ENCODE measurements around the gene AEBP1. TPM values are rescaled to one million over a fixed set of nuclear protein-coding genes. Genes with fewer than 3 reads are reported as not detected.

The AEBP1 gene
- total RNA-seq, 1 donor from 2014 or later: 21.6 TPM

- Mint-ChIP-seq H3K4me3 (no peak overlapping the region), H3K9me3 (no peaks in the 10 kb centered on the region), H3K36me3 (ENCODE audit: low read depth) (no peaks in the 10 kb centered on the region), H3K27ac (no peak overlapping the region), H3K27me3 (peaks cover 10% of the 10 kb centered on the region), H3K4me1 (peaks cover 10% of the 10 kb centered on the region)
- intact Hi-C loops (cut with micrococcal nuclease): no loop called here
- no peak for DNase-seq
Observed at GRCh38 chr7:44148166-44148565, 44.0 kb downstream of the AEBP1 start.

GRCh38 chr7:44148961-44149536 is 44.9 kb downstream of the AEBP1 start:
- H3K9me3 Mint-ChIP-seq: no peaks in the 10 kb centered on the region
- H3K27ac Mint-ChIP-seq: no peak overlapping the region
- intact Hi-C loops (cut with micrococcal nuclease): no loop called here
- no peak for DNase-seq
- no peak overlapping the region for H3K4me3 Mint-ChIP-seq
- H3K36me3 Mint-ChIP-seq (ENCODE audit: low read depth): no peaks in the 10 kb centered on the region
- peaks cover 10% of the 10 kb centered on the region for H3K27me3 Mint-ChIP-seq
- peaks cover 10% of the 10 kb centered on the region for H3K4me1 Mint-ChIP-seq

- peaks cover 10% of the 10 kb centered on the region for H3K27me3 Mint-ChIP-seq
- intact Hi-C loops (cut with micrococcal nuclease): no loop called here
- H3K9me3 Mint-ChIP-seq: no peaks in the 10 kb centered on the region
- H3K4me1 Mint-ChIP-seq: peaks cover 10% of the 10 kb centered on the region
- H3K27ac Mint-ChIP-seq: no peak overlapping the region
- no peak overlapping the region for H3K4me3 Mint-ChIP-seq
- H3K36me3 Mint-ChIP-seq (ENCODE audit: low read depth): no peaks in the 10 kb centered on the region
- DNase-seq: no peak
Observed at GRCh38 chr7:44149571-44150465, 45.7 kb downstream of the AEBP1 start.

- no peak for DNase-seq
- no peak overlapping the region for H3K27ac Mint-ChIP-seq
- intact Hi-C loops (cut with micrococcal nuclease): no loop called here
- H3K27me3 Mint-ChIP-seq: peaks cover 7% of the 10 kb centered on the region
- H3K4me1 Mint-ChIP-seq: peaks cover 7% of the 10 kb centered on the region
- H3K4me3 Mint-ChIP-seq: no peak overlapping the region
- no peaks in the 10 kb centered on the region for H3K9me3 Mint-ChIP-seq
- no peaks in the 10 kb centered on the region for H3K36me3 Mint-ChIP-seq (ENCODE audit: low read depth)
Observed at GRCh38 chr7:44150466-44150832, 46.3 kb downstream of the AEBP1 start.

- Mint-ChIP-seq H3K27me3 (peaks cover 7% of the 10 kb centered on the region), H3K27ac (no peak overlapping the region), H3K9me3 (no peaks in the 10 kb centered on the region), H3K4me1 (peaks cover 3% of the 10 kb centered on the region), H3K4me3 (no peak overlapping the region), H3K36me3 (ENCODE audit: low read depth) (no peaks in the 10 kb centered on the region)
- DNase-seq: no peak
- intact Hi-C loops (cut with micrococcal nuclease): no loop called here
Observed at GRCh38 chr7:44150966-44151941, 47.1 kb downstream of the AEBP1 start.

- DNase-seq: no peak
- H3K4me1 Mint-ChIP-seq: no peaks in the 10 kb centered on the region
- no peaks in the 10 kb centered on the region for H3K9me3 Mint-ChIP-seq
- no peaks in the 10 kb centered on the region for H3K36me3 Mint-ChIP-seq (ENCODE audit: low read depth)
- H3K27me3 Mint-ChIP-seq: peaks cover 5% of the 10 kb centered on the region
- intact Hi-C loops (cut with micrococcal nuclease): no loop called here
- no peak overlapping the region for H3K4me3 Mint-ChIP-seq
- H3K27ac Mint-ChIP-seq: no peak overlapping the region
Observed at GRCh38 chr7:44151956-44152355, 47.8 kb downstream of the AEBP1 start.

GRCh38 chr7:44152971-44153947 is 49.1 kb downstream of the AEBP1 start:
- no peaks in the 10 kb centered on the region for H3K36me3 Mint-ChIP-seq (ENCODE audit: low read depth)
- H3K27ac Mint-ChIP-seq: no peak overlapping the region
- H3K27me3 Mint-ChIP-seq: no peaks in the 10 kb centered on the region
- intact Hi-C loops (cut with micrococcal nuclease): no loop called here
- H3K4me1 Mint-ChIP-seq: no peaks in the 10 kb centered on the region
- H3K9me3 Mint-ChIP-seq: no peaks in the 10 kb centered on the region
- DNase-seq: no peak
- H3K4me3 Mint-ChIP-seq: no peak overlapping the region

GRCh38 chr7:44153948-44154335 is 49.8 kb downstream of the AEBP1 start:
- H3K4me3 Mint-ChIP-seq: no peak overlapping the region
- DNase-seq: no peak
- H3K27me3 Mint-ChIP-seq: no peaks in the 10 kb centered on the region

GRCh38 chr7:44154703-44155102 is 50.6 kb downstream of the AEBP1 start:
- Mint-ChIP-seq H3K4me3 (no peak overlapping the region), H3K9me3 (no peaks in the 10 kb centered on the region), H3K4me1 (no peaks in the 10 kb centered on the region), H3K27ac (no peak overlapping the region), H3K36me3 (ENCODE audit: low read depth) (no peaks in the 10 kb centered on the region), H3K27me3 (no peaks in the 10 kb centered on the region)
- DNase-seq: no peak
- intact Hi-C loops (cut with micrococcal nuclease): no loop called here

More at GRCh38 chr7:44153948-44154335, 49.8 kb downstream of the AEBP1 start:
- intact Hi-C loops (cut with micrococcal nuclease): no loop called here
- H3K36me3 Mint-ChIP-seq (ENCODE audit: low read depth): no peaks in the 10 kb centered on the region
- no peaks in the 10 kb centered on the region for H3K9me3 Mint-ChIP-seq
- H3K27ac Mint-ChIP-seq: no peak overlapping the region
- no peaks in the 10 kb centered on the region for H3K4me1 Mint-ChIP-seq

GRCh38 chr7:44155191-44156185 is 51.3 kb downstream of the AEBP1 start:
- intact Hi-C loops (cut with micrococcal nuclease): no loop called here
- DNase-seq: no peak
- H3K4me3 Mint-ChIP-seq: no peak overlapping the region
- H3K4me1 Mint-ChIP-seq: no peaks in the 10 kb centered on the region
- H3K36me3 Mint-ChIP-seq (ENCODE audit: low read depth): no peaks in the 10 kb centered on the region
- no peaks in the 10 kb centered on the region for H3K9me3 Mint-ChIP-seq
- H3K27me3 Mint-ChIP-seq: no peaks in the 10 kb centered on the region
- no peak overlapping the region for H3K27ac Mint-ChIP-seq

GRCh38 chr7:44156453-44157010 is 52.4 kb downstream of the AEBP1 start:
- no peak overlapping the region for H3K27ac Mint-ChIP-seq
- H3K9me3 Mint-ChIP-seq: no peaks in the 10 kb centered on the region
- no peaks in the 10 kb centered on the region for H3K4me1 Mint-ChIP-seq
- H3K4me3 Mint-ChIP-seq: no peak overlapping the region
- no peaks in the 10 kb centered on the region for H3K27me3 Mint-ChIP-seq
- DNase-seq: no peak
- intact Hi-C loops (cut with micrococcal nuclease): no loop called here
- no peaks in the 10 kb centered on the region for H3K36me3 Mint-ChIP-seq (ENCODE audit: low read depth)

Measured in activated CD4-positive, alpha-beta T cell treated with anti-CD3 and anti-CD28 coated beads, Interleukin-2, amount 10 ng/mL, durations not matched to agents 24 days and 14 days (primary cell).